ENCODE results near the gene PTPRN2.

DNA sequence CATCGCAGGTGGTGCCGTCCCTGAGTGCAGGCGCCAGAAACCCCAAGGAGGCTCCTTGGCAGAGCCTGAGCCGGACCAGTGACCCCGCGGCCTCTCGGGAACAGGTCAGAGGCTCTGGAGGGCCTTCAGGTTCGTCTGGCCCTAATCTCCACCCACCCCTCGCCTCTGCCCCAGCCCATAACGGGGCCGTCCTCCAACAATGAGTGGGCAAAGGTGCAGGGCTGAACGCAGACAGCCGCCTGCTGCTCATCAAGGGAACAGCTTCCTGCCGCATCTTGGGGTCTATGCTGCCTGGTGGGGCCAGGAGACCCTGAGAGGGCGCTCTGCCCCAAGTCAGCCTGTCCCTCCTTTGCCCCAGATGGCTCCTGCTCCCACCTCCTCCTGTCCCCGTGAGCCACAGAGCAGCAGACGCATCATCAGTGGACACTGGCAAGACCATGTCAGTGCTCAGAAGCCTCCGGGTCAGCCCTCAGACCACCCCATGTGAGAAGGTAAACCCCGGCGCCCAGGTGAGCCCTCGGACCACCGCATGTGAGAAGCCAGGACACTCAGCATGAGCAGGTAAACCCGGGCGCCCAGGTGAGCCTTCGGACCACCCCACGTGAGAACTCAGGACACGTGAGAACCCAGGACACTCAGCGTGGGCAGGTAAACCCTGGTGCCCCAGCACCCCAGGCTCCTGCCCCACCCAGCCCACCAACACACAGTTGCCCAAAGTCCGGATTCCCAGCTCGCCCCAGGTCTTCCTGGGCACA, 142.0 kb downstream of the PTPRN2 start:
- no peak for TF ChIP-seq GATA3 (IDR thresholded peaks at IDR 0.05; ENCODE audit: low read depth, low read length)
- TF ChIP-seq GATA2 (IDR thresholded peaks at IDR 0.05; ENCODE audit: low read depth, low read length) = no peak

Data from SH-SY5Y (cell line).